HCT116 (cell line): ENCODE results near the gene NRAP. TPM values are rescaled to one million over a fixed set of nuclear protein-coding genes. Genes with fewer than 3 reads are reported as not detected.

ENCODE experiments used
- ATAC-seq: fragments of 200-7000 bp; cut with Tn5 transposase; 2 replicates; pipeline ENCODE4 v1.9.1; 2020; ENCODE audit warnings: mild to moderate bottlenecking, moderate library complexity
- BruUV-seq: library from RNA; stranded (reverse); fragments of 400-500 nt; replicated peaks from 2 replicates; lab custom pipeline; 2021; lab: Mats Ljungman, UMichigan
- CTCF ChIA-PET: fragments of 300-600 bp; sonication (Branson Sonifier 250); formaldehyde crosslinking; loops from one replicate; lab custom pipeline; 2021; ENCODE audit warnings: antibody characterized with exemption; lab: Charles Lee
- POLR2A ChIA-PET: fragments of 300-600, 350-600 bp; sonication (Branson Sonifier 250); formaldehyde crosslinking; loops from one replicate; lab custom pipeline; 2021; ENCODE audit warnings: antibody characterized with exemption; lab: Charles Lee
- RAD21 ChIA-PET, 2 experiments: fragments of 300-600 bp; sonication (Branson Sonifier 250); formaldehyde crosslinking; loops; one replicate each; lab custom pipeline; 2023; ENCODE audit warnings: low total read pairs in 2 of 2; ENCODE audit not compliant: uncharacterized antibody in 2 of 2, unreplicated experiment in 2 of 2, low non-redundant PET in 1 of 2; lab: Charles Lee
- DNase-seq: peaks from one replicate; pipeline ENCODE4 v3.0.0-alpha.2; 2010; ENCODE audit warnings: low read depth, low spot score
- H2AFZ ChIP-seq: fragments of 200-600 bp; shearing (Covaris generic), sonication (generic); 2 replicates; pipeline ENCODE4 v1.6.1; 2017; ENCODE audit warnings: low read depth, mixed run types, mixed read lengths, antibody characterized with exemption, low read length; ENCODE audit not compliant: poor library complexity, severe bottlenecking
- H3K27ac ChIP-seq: 2 replicates; pipeline ENCODE4 v1.5.1; 2012; ENCODE audit warnings: low read depth, low read length
- H3K27me3 ChIP-seq: fragments of 200-600 bp; sonication (generic); 2 replicates; pipeline ENCODE4 v1.6.1; 2016; ENCODE audit warnings: mixed run types, low read length, mixed read lengths; ENCODE audit not compliant: insufficient read depth
- H3K36me3 ChIP-seq, 2 experiments: fragments of 200-500 bp in 1 of 2; fragments of 200-600 bp in 1 of 2; sonication (Bioruptor generic) in 1 of 2; sonication (generic) in 1 of 2; 2 replicates each; pipeline versions ENCODE4 v1.5.1 to v1.6.1; 2014 to 2016; ENCODE audit warnings: low read length in 2 of 2, inconsistent platforms in 1 of 2, mixed read lengths in 1 of 2, mixed run types in 1 of 2; ENCODE audit not compliant: insufficient read depth in 2 of 2, control insufficient read depth in 1 of 2
- H3K4me1 ChIP-seq, 2 experiments: fragments of 200-600 bp in 1 of 2; sonication (generic) in 1 of 2; 2 replicates each; pipeline versions ENCODE4 v1.5.1 to v1.6.1; 2012 to 2017; ENCODE audit warnings: low read length in 2 of 2, inconsistent platforms in 1 of 2, mild to moderate bottlenecking in 1 of 2, mixed read lengths in 1 of 2, mixed run types in 1 of 2, moderate library complexity in 1 of 2; ENCODE audit not compliant: insufficient read depth in 2 of 2, control insufficient read depth in 1 of 2
- H3K4me2 ChIP-seq: fragments of 200-600 bp; sonication (generic); 2 replicates; pipeline ENCODE4 v1.6.1; 2017; ENCODE audit warnings: mixed run types, low read length, mixed read lengths
- H3K4me3 ChIP-seq, 2 experiments: fragments of 200-600 bp in 1 of 2; sonication (generic) in 1 of 2; replicated peaks in 1 of 2; 2 replicates each; pipeline ENCODE4 v1.5.1; 2011 to 2016; ENCODE audit warnings: low read length in 2 of 2, control low read depth in 1 of 2, low read depth in 1 of 2, mild to moderate bottlenecking in 1 of 2, mixed read lengths in 1 of 2, mixed run types in 1 of 2
- H3K79me2 ChIP-seq: fragments of 200-600 bp; sonication (generic); 2 replicates; pipeline ENCODE4 v1.6.1; 2017; ENCODE audit warnings: mild to moderate bottlenecking, mixed run types, low read length, moderate library complexity, mixed read lengths; ENCODE audit not compliant: insufficient read depth
- H3K9ac ChIP-seq: fragments of 200-600 bp; sonication (generic); 2 replicates; pipeline ENCODE4 v1.6.1; 2016; ENCODE audit warnings: low read length, mixed read lengths
- H3K9me2 ChIP-seq: fragments of 200-600 bp; sonication (generic), shearing (Covaris generic); 2 replicates; pipeline ENCODE4 v1.6.1; 2017; ENCODE audit warnings: mixed run types, mild to moderate bottlenecking, moderate library complexity; ENCODE audit not compliant: insufficient read depth
- H3K9me3 ChIP-seq, 2 experiments: fragments of 200-500 bp in 1 of 2; fragments of 200-600 bp in 1 of 2; sonication (Bioruptor generic) in 1 of 2; sonication (generic) in 1 of 2; 2 replicates each; pipeline ENCODE4 v1.6.1; 2014 to 2017; ENCODE audit warnings: low read length in 2 of 2, mixed read lengths in 2 of 2, inconsistent platforms in 1 of 2, low read depth in 1 of 2, mild to moderate bottlenecking in 1 of 2, mixed run types in 1 of 2, moderate library complexity in 1 of 2; ENCODE audit not compliant: control insufficient read depth in 1 of 2, insufficient read depth in 1 of 2
- H4K20me1 ChIP-seq: fragments of 200-600 bp; sonication (generic), shearing (Covaris generic); 2 replicates; pipeline ENCODE4 v1.6.1; 2017; ENCODE audit warnings: mixed run types, mild to moderate bottlenecking, moderate library complexity; ENCODE audit not compliant: insufficient read depth
- ATF3 ChIP-seq: IDR thresholded peaks from 2 replicates; pipeline ENCODE4 v1.6.1; 2012
- EGR1 ChIP-seq: IDR thresholded peaks from 2 replicates; pipeline ENCODE4 v1.6.1; 2012; ENCODE audit warnings: low read depth
- ELF1 ChIP-seq: IDR thresholded peaks from 2 replicates; pipeline ENCODE4 v1.6.1; 2012; ENCODE audit warnings: low read depth, borderline replicate concordance
- FOSL1 ChIP-seq: IDR thresholded peaks from 2 replicates; pipeline ENCODE4 v1.6.1; 2012; ENCODE audit warnings: low read depth
- POLR2AphosphoS5 ChIP-seq: IDR thresholded peaks from 2 replicates; pipeline ENCODE4 v1.6.1; 2011; ENCODE audit warnings: mild to moderate bottlenecking, low read depth, low read length, moderate library complexity
- RAD21 ChIP-seq: IDR thresholded peaks from 2 replicates; pipeline ENCODE4 v1.6.1; 2012; ENCODE audit warnings: low read depth, mild to moderate bottlenecking
- REST ChIP-seq: IDR thresholded peaks from 2 replicates; pipeline ENCODE4 v1.6.1; 2012; ENCODE audit warnings: low read depth
- SIN3A ChIP-seq: IDR thresholded peaks from 2 replicates; pipeline ENCODE4 v1.6.1; 2012; ENCODE audit warnings: low read depth
- SRF ChIP-seq: IDR thresholded peaks from 2 replicates; pipeline ENCODE4 v1.6.1; 2012; ENCODE audit warnings: low read depth
- TCF7L2 ChIP-seq: IDR thresholded peaks from 2 replicates; pipeline ENCODE4 v1.7.0; 2011; ENCODE audit warnings: borderline replicate concordance, inconsistent platforms; ENCODE audit not compliant: insufficient read depth, insufficient read length; ENCODE audit errors: extremely low read depth
- YY1 ChIP-seq: IDR thresholded peaks from 2 replicates; pipeline ENCODE4 v1.6.1; 2011; ENCODE audit warnings: low read length, low read depth, moderate library complexity, mild to moderate bottlenecking; ENCODE audit not compliant: insufficient replicate concordance; ENCODE audit errors: extremely low read depth
- ZBTB33 ChIP-seq: IDR thresholded peaks from 2 replicates; pipeline ENCODE4 v1.6.1; 2011; ENCODE audit warnings: mild to moderate bottlenecking, low read length, moderate library complexity; ENCODE audit not compliant: insufficient replicate concordance; ENCODE audit errors: extremely low read depth
- ZNF274 ChIP-seq: fragments of 200-500 bp; sonication (Bioruptor generic); IDR thresholded peaks from 2 replicates; pipeline ENCODE4 v1.6.1; 2014; ENCODE audit warnings: mild to moderate bottlenecking, low read depth, low read length, inconsistent platforms
- intact Hi-C: fragments of 100-400 bp; cut with micrococcal nuclease; formaldehyde crosslinking; loops from 2 replicates; pipeline ENCODE4 v1.10.0; 2022
- total RNA-seq: library from RNA; stranded (reverse); gene quantifications from one replicate; pipeline ENCODE4 v1.2.1, GENCODE V29; 2021; ENCODE audit not compliant: unreplicated experiment

NRAP gene
- total RNA-seq, 1 experiment from 2014 or later, result not detected

- intact Hi-C loops, result no loop called here
- Histone ChIP-seq H2AFZ (no peak overlapping the region), H3K36me3 (no peaks in the 10 kb centered on the region), H3K4me2 (no peak overlapping the region), H3K79me2 (no peaks in the 10 kb centered on the region), H3K27ac (no peak overlapping the region), H3K9me3 (no peaks in the 10 kb centered on the region), H3K9me2 (no peaks in the 10 kb centered on the region), H3K4me1 (no peaks in the 10 kb centered on the region), H3K4me3 (no peak overlapping the region), H3K9ac (no peak overlapping the region), H4K20me1 (no peaks in the 10 kb centered on the region), H3K27me3 (peaks cover 62% of the 10 kb centered on the region)
- POLR2A ChIA-PET, result no interaction called here
- TF ChIP-seq SIN3A (no peak), EGR1 (no peak), TCF7L2 (no peak), RAD21 (no peak), ZNF274 (no peak), YY1 (no peak), POLR2AphosphoS5 (no peak), SRF (no peak), ATF3 (no peak), FOSL1 (no peak), ELF1 (no peak)
- BruUV-seq, result no TSS peak
- RAD21 ChIA-PET, result no interaction called here
- ATAC-seq, result no peak
- no peak for DNase-seq
- CTCF ChIA-PET, result no interaction called here
These were observed 42.9 kb downstream of the NRAP start for GRCh38 chr10:113620936-113621335.

GRCh38 chr10:113620511-113620910, 43.3 kb downstream of the NRAP start:
- Histone ChIP-seq H3K9ac (no peak overlapping the region), H3K9me2 (no peaks in the 10 kb centered on the region), H3K27ac (no peak overlapping the region), H3K4me1 (no peaks in the 10 kb centered on the region), H3K36me3 (no peaks in the 10 kb centered on the region), H3K9me3 (no peaks in the 10 kb centered on the region), H2AFZ (no peak overlapping the region), H3K79me2 (no peaks in the 10 kb centered on the region), H3K27me3 (peaks cover 62% of the 10 kb centered on the region), H3K4me2 (no peak overlapping the region), H3K4me3 (no peak overlapping the region), H4K20me1 (no peaks in the 10 kb centered on the region)
- intact Hi-C loops, result no loop called here
- ATAC-seq (no peak), DNase-seq (no peak)
- CTCF ChIA-PET, result no interaction called here
- no peak for TF ChIP-seq REST
- no peak for TF ChIP-seq EGR1
- no peak for TF ChIP-seq ZBTB33
- TF ChIP-seq FOSL1, result no peak
- RAD21 ChIA-PET, result no interaction called here
- BruUV-seq, result no TSS peak
- POLR2A ChIA-PET, result no interaction called here
